Brain pericyte (primary cell): ENCODE results near the gene SLC66A1.

Experiments
- DNase-seq: peaks from one replicate; pipeline ENCODE4 v3.0.0-alpha.2; 2012; ENCODE audit warnings: low read depth, low spot score

Gene SLC66A1

GRCh38 chr1:19342894-19343616 lies 30.9 kb downstream of the SLC66A1 start:
- DNase-seq = no peak

- DNase-seq = no peak
Measured at GRCh38 chr1:19343617-19344350, 31.7 kb downstream of the SLC66A1 start.

GRCh38 chr1:19344372-19344810 lies 32.3 kb downstream of the SLC66A1 start:
- no peak for DNase-seq

- DNase-seq = no peak
Measured at GRCh38 chr1:19344831-19345230, 32.7 kb downstream of the SLC66A1 start.

- DNase-seq = no peak
Measured at GRCh38 chr1:19345391-19345790, 33.3 kb downstream of the SLC66A1 start.

- no peak for DNase-seq
Measured at GRCh38 chr1:19346026-19346425, 33.9 kb downstream of the SLC66A1 start.

- DNase-seq = no peak
Measured at GRCh38 chr1:19347533-19348172, 35.5 kb downstream of the SLC66A1 start.

- no peak for DNase-seq
Measured at GRCh38 chr1:19348441-19349198, 36.5 kb downstream of the SLC66A1 start.

- no peak for DNase-seq
Measured at GRCh38 chr1:19349999-19350398, 37.9 kb downstream of the SLC66A1 start.

GRCh38 chr1:19350566-19350965 lies 38.4 kb downstream of the SLC66A1 start:
- no peak for DNase-seq

- no peak for DNase-seq
Measured at GRCh38 chr1:19351873-19352272, 39.7 kb downstream of the SLC66A1 start.

- DNase-seq = no peak
Measured at GRCh38 chr1:19352839-19353238, 40.7 kb downstream of the SLC66A1 start.

- no peak for DNase-seq
Measured at GRCh38 chr1:19353596-19353995, 41.5 kb downstream of the SLC66A1 start.

GRCh38 chr1:19354531-19354981 lies 42.4 kb downstream of the SLC66A1 start:
- no peak for DNase-seq

GRCh38 chr1:19356266-19356665 lies 44.1 kb downstream of the SLC66A1 start:
- no peak for DNase-seq

GRCh38 chr1:19357299-19357986 lies 45.3 kb downstream of the SLC66A1 start:
- DNase-seq = no peak

- DNase-seq = no peak
Measured at GRCh38 chr1:19358710-19359109, 46.6 kb downstream of the SLC66A1 start.

- DNase-seq = no peak
Measured at GRCh38 chr1:19359357-19359756, 47.2 kb downstream of the SLC66A1 start.

- no peak for DNase-seq
Measured at GRCh38 chr1:19360016-19360415, 47.9 kb downstream of the SLC66A1 start.

- DNase-seq = no peak
Measured at GRCh38 chr1:19360432-19360831, 48.3 kb downstream of the SLC66A1 start.
